Gastroesophageal sphincter (tissue), 4 donors: ENCODE measurements around the gene INSM2. TPM values are rescaled to one million over a fixed set of nuclear protein-coding genes. Genes with fewer than 3 reads are reported as not detected.

ENCODE experiments used
- ATAC-seq: fragments of 150-250 bp; one replicate; pipeline ENCODE4 v1.9.1; 2016; ENCODE audit warnings: mild to moderate bottlenecking, moderate library complexity
- H3K27ac ChIP-seq, 4 donors: fragments of 200-600 bp; sonication (generic) in 3 of 4; 1 replicate in 3 of 4; 2 replicates in 1 of 4; pipeline ENCODE4 v1.5.1; 2016 to 2019
- H3K27me3 ChIP-seq: fragments of 200-600 bp; sonication (generic); one replicate; pipeline ENCODE4 v1.5.1; 2019
- H3K36me3 ChIP-seq, 2 donors: fragments of 200-600 bp; sonication (generic); one replicate each; pipeline ENCODE4 v1.5.1; 2019; ENCODE audit warnings: control low read depth in 1 of 2
- H3K4me1 ChIP-seq, 3 donors: fragments of 200-600 bp; sonication (generic); 1 replicate in 2 of 3; 2 replicates in 1 of 3; pipeline ENCODE4 v1.5.1; 2016 to 2019; ENCODE audit warnings: control low read depth in 2 of 3
- H3K4me3 ChIP-seq, 2 donors: fragments of 200-600 bp; sonication (generic); one replicate each; pipeline ENCODE4 v1.5.1; 2019; ENCODE audit warnings: mild to moderate bottlenecking in 1 of 2, moderate library complexity in 1 of 2
- H3K9me3 ChIP-seq, 3 donors: fragments of 200-600 bp; sonication (generic); one replicate each; pipeline ENCODE4 v1.5.1; 2017 to 2019; ENCODE audit warnings: control low read depth in 2 of 3
- EP300 ChIP-seq: sonication (generic); formaldehyde crosslinking; IDR thresholded peaks from one replicate; pipeline ENCODE4 v1.6.1; 2017; ENCODE audit warnings: antibody characterized with exemption, mild to moderate bottlenecking
- POLR2A ChIP-seq, 2 donors: fragments of 450-650 bp; IDR thresholded peaks; one replicate each; pipeline ENCODE4 v1.6.1; 2017; ENCODE audit warnings: antibody characterized with exemption in 2 of 2, mild to moderate bottlenecking in 2 of 2, moderate library complexity in 1 of 2
- POLR2AphosphoS5 ChIP-seq: sonication (generic); formaldehyde crosslinking; IDR thresholded peaks from one replicate; pipeline ENCODE4 v1.6.1; 2017; ENCODE audit warnings: antibody characterized with exemption
- WGBS, 2 donors: methylation state at CpG; one replicate each; pipeline ENCODE4 v1.1.5; 2018; ENCODE audit warnings: low coverage in 1 of 2; 5-methylcytosine and 5-hydroxymethylcytosine counted together
- total RNA-seq, 4 donors: library from RNA; depleted of rRNA; stranded (reverse); fragments of >200 nt; gene quantifications; one replicate each; pipeline ENCODE4 v1.1.0, GENCODE V29; 2016
- TF ChIP-seq, protein P1 (sequence below), 4 experiments: fragments of 200-600 bp in 2 of 4; fragments of 450-650 bp in 2 of 4; sonication (generic) in 1 of 4; IDR thresholded peaks; one replicate each; pipeline ENCODE4 v1.5.1; 2017 to 2019; ENCODE audit warnings: antibody characterized with exemption in 4 of 4, mild to moderate bottlenecking in 2 of 4, moderate library complexity in 2 of 4

INSM2 gene
- total RNA-seq, 4 donors from 2014 or later = 0.23 TPM; not detected in 3

DNA sequence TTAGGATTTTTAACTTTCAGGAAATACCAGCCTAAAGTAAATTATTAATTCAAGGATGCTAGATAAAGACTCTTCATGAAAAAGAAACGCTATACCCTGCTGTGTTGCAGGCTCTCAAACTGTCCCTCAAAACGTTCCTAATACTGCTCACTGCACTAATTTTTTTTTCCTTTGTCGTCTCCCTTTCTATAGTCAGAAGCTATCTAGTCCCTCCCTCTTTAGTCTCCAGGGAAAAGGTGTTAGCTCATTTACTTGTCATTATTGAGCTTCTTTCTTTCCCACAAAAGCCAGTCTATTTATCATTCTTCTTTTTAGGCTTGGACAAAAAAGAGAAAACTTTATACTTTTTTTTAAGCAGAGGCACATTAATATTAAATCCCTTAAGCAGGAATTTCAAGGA is 30.3 kb upstream of the INSM2 start:
- no peaks in the 10 kb centered on the region for H3K27me3 ChIP-seq
- H3K27ac ChIP-seq = no peak overlapping the region
- H3K9me3 ChIP-seq = peaks cover 0 to 7% (median 0%) of the 10 kb centered on the region in 3 donors
- WGBS, 2 donors = 27 to 42% methylated on average over 3 of the region's 3 CpGs
- ATAC-seq = no peak
- no peak overlapping the region for H3K4me3 ChIP-seq
- no peak for TF ChIP-seq POLR2AphosphoS5
- TF ChIP-seq POLR2A (IDR thresholded peaks at IDR 0.05) = no peak
- TF ChIP-seq EP300 = no peak
- TF ChIP-seq, protein P1, sequence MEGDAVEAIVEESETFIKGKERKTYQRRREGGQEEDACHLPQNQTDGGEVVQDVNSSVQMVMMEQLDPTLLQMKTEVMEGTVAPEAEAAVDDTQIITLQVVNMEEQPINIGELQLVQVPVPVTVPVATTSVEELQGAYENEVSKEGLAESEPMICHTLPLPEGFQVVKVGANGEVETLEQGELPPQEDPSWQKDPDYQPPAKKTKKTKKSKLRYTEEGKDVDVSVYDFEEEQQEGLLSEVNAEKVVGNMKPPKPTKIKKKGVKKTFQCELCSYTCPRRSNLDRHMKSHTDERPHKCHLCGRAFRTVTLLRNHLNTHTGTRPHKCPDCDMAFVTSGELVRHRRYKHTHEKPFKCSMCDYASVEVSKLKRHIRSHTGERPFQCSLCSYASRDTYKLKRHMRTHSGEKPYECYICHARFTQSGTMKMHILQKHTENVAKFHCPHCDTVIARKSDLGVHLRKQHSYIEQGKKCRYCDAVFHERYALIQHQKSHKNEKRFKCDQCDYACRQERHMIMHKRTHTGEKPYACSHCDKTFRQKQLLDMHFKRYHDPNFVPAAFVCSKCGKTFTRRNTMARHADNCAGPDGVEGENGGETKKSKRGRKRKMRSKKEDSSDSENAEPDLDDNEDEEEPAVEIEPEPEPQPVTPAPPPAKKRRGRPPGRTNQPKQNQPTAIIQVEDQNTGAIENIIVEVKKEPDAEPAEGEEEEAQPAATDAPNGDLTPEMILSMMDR (IDR thresholded peaks at IDR 0.05) = no peak
- no peaks in the 10 kb centered on the region for H3K4me1 ChIP-seq
- no peaks in the 10 kb centered on the region for H3K36me3 ChIP-seq

- no peaks in the 10 kb centered on the region for H3K4me1 ChIP-seq
- TF ChIP-seq EP300 = no peak
- TF ChIP-seq, protein P1 (IDR thresholded peaks at IDR 0.05) = no peak
- TF ChIP-seq POLR2AphosphoS5 = no peak
- no peak for TF ChIP-seq POLR2A (IDR thresholded peaks at IDR 0.05)
- no peak overlapping the region for H3K4me3 ChIP-seq
- H3K27me3 ChIP-seq = no peaks in the 10 kb centered on the region
- ATAC-seq = no peak
- H3K27ac ChIP-seq = no peak overlapping the region
- no peaks in the 10 kb centered on the region for H3K36me3 ChIP-seq
- WGBS, 2 donors = 43 to 75% methylated on average over 1 of the region's 1 CpG
- H3K9me3 ChIP-seq = peaks cover 0 to 7% (median 0%) of the 10 kb centered on the region in 3 donors
Measured at GRCh38 chr14:35504260-35504659, 29.7 kb upstream of the INSM2 start.

DNA sequence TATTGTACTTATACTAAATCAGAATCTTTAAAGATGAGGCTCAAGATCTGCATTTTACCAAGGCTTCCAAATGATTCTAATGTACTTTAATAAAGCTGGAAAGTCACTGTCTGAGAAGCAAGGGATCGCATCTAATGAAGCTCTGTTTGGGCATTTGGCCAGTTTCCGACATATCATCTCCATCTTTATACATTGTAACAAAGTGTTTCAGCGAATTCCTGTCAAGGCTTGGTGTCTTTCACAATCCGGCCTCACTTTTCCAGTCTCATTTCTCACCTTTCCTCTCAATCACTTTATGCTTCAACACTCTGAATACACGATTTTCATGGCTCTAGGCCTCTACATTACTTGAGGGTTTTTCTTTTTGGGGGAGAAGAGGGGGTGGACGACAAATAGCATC is 27.5 kb upstream of the INSM2 start:
- TF ChIP-seq POLR2A (IDR thresholded peaks at IDR 0.05) = no peak
- TF ChIP-seq, protein P1 (IDR thresholded peaks at IDR 0.05) = no peak
- TF ChIP-seq POLR2AphosphoS5 = no peak
- no peak for TF ChIP-seq EP300
- no peak overlapping the region for H3K4me3 ChIP-seq
- WGBS, 2 donors = 71 to 75% methylated on average over 5 to 6 of the region's 6 CpGs

GRCh38 chr14:35506927-35507326 is 27.0 kb upstream of the INSM2 start:
- Histone ChIP-seq H3K9me3 (no peaks in the 10 kb centered on the region), H3K4me1 (no peaks in the 10 kb centered on the region), H3K36me3 (no peaks in the 10 kb centered on the region), H3K27me3 (no peaks in the 10 kb centered on the region), H3K27ac (no peak overlapping the region), H3K4me3 (no peak overlapping the region)
- no peak for TF ChIP-seq EP300
- no peak for ATAC-seq

More for the DNA sequence above, 27.5 kb upstream of the INSM2 start:
- no peak overlapping the region for H3K27ac ChIP-seq
- H3K36me3 ChIP-seq = no peaks in the 10 kb centered on the region
- H3K4me1 ChIP-seq = no peaks in the 10 kb centered on the region
- H3K27me3 ChIP-seq = no peaks in the 10 kb centered on the region
- no peaks in the 10 kb centered on the region for H3K9me3 ChIP-seq
- no peak for ATAC-seq

DNA sequence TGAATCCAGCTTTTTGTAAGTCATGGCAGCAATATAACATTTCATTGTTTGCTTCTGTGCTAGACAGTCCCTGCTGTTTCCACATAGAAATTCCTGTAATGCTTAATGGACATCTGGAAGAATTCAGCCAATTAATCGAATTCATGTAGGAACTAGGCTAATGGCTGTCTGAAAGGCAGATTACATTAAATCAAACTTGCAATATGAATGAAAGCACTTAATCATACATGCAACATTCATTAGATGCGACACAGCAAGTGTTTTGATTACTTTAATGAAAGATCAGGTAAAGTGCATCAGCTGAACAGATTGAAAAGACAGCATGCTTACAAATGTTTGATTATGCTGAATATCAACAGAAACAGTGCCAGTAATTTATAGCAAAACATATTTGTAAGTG is 24.1 kb upstream of the INSM2 start:
- H3K36me3 ChIP-seq = no peaks in the 10 kb centered on the region
- no peak overlapping the region for H3K27ac ChIP-seq
- TF ChIP-seq EP300 = no peak
- no peak for TF ChIP-seq POLR2A (IDR thresholded peaks at IDR 0.05)
- TF ChIP-seq, protein P1 (IDR thresholded peaks at IDR 0.05) = no peak
- TF ChIP-seq POLR2AphosphoS5 = no peak
- no peaks in the 10 kb centered on the region for H3K4me1 ChIP-seq
- no peak for ATAC-seq
- peaks cover 4% of the 10 kb centered on the region for H3K27me3 ChIP-seq
- 39 to 77% methylated on average over 2 of the region's 2 CpGs for WGBS, 2 donors
- no peaks in the 10 kb centered on the region for H3K9me3 ChIP-seq
- no peak overlapping the region for H3K4me3 ChIP-seq
